ENCODE measurements around the gene CD164L2. TPM values are rescaled to one million over a fixed set of nuclear protein-coding genes. Genes with fewer than 3 reads are reported as not detected.

CD164L2 gene
- total RNA-seq, 4 donors from 2014 or later = 5.9 to 14.3 (median 10.3) TPM

DNA sequence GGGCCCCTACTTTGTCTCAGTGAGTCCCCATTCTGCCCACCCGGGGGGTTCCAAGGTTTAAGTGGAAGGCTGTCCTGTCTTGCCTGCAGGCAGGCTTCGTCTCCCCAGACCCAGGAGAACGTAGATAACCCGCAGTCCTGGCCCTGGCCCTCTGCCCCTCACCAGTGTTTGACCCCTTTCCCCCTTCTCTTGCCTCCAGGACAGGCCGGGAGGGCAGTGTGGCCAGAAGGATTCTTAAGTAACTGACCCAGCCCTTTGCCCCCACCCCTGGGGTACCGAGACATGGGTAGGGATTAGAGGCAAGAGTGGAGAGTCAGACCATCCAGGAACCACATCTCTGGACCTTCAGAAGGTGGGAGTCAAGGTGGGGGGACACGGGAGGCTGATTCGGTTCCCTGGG lies 52.3 kb downstream of the CD164L2 start:
- H3K36me3 ChIP-seq = peaks cover 65% of the 10 kb centered on the region
- TF ChIP-seq EP300 (IDR thresholded peaks at IDR 0.05) (no peak), POLR2A (IDR thresholded peaks at IDR 0.05) (no peak), POLR2AphosphoS5 (IDR thresholded peaks at IDR 0.05) (no peak)
- TF ChIP-seq, protein P1, sequence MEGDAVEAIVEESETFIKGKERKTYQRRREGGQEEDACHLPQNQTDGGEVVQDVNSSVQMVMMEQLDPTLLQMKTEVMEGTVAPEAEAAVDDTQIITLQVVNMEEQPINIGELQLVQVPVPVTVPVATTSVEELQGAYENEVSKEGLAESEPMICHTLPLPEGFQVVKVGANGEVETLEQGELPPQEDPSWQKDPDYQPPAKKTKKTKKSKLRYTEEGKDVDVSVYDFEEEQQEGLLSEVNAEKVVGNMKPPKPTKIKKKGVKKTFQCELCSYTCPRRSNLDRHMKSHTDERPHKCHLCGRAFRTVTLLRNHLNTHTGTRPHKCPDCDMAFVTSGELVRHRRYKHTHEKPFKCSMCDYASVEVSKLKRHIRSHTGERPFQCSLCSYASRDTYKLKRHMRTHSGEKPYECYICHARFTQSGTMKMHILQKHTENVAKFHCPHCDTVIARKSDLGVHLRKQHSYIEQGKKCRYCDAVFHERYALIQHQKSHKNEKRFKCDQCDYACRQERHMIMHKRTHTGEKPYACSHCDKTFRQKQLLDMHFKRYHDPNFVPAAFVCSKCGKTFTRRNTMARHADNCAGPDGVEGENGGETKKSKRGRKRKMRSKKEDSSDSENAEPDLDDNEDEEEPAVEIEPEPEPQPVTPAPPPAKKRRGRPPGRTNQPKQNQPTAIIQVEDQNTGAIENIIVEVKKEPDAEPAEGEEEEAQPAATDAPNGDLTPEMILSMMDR (IDR thresholded peaks at IDR 0.05) = no peak
- no peak overlapping the region for H3K27ac ChIP-seq
- no peak for DNase-seq (ENCODE audit: low spot score in 2 of 2)
- H3K4me3 ChIP-seq = no peak overlapping the region
- peaks cover 23% of the 10 kb centered on the region for H3K4me1 ChIP-seq
- 65% methylated on average over 8 of the region's 8 CpGs for WGBS
- H3K27me3 ChIP-seq = no peaks in the 10 kb centered on the region
- H3K9me3 ChIP-seq = no peaks in the 10 kb centered on the region

Other genes with a start within 250 kb of the CD164L2 start
- gene SLC9A1, start 228.2 kb downstream of the CD164L2 start, total RNA-seq = 10 to 100 TPM; 18.1 to 28.1 (median 25.2) TPM
- gene WDTC1, start 148.7 kb downstream of the CD164L2 start, total RNA-seq = 10 to 100 TPM; 59.6 to 69.7 (median 64.5) TPM
- gene TMEM222, start 61.2 kb downstream of the CD164L2 start, total RNA-seq = 10 to 100 TPM; 19.7 to 31.8 (median 21.2) TPM
- 100 to 1,000 TPM; 142 to 176 (median 168) TPM for gene SYTL1, start 41.3 kb downstream of the CD164L2 start, total RNA-seq
- 100 to 1,000 TPM in 3 of 4 donors, 10 to 100 TPM in 1; 85.4 to 147 (median 137) TPM for gene MAP3K6, start 16.4 kb downstream of the CD164L2 start, total RNA-seq
- 1 to 10 TPM; 2.3 to 7.1 (median 3.7) TPM for gene FCN3, start 8.5 kb downstream of the CD164L2 start, total RNA-seq
- gene GPR3, start 9.3 kb upstream of the CD164L2 start, total RNA-seq = under 1 TPM in 2 of 4 donors, not detected in 2; 0.36 to 0.81 TPM
- 10 to 100 TPM; 69.0 to 96.0 (median 90.4) TPM for gene WASF2, start 106.8 kb upstream of the CD164L2 start, total RNA-seq
- 100 to 1,000 TPM in 1 of 4 donors, 10 to 100 TPM in 3; 46.7 to 103 (median 60.1) TPM for gene AHDC1, start 220.8 kb upstream of the CD164L2 start, total RNA-seq